ENCODE measurements around the gene ARMC8.

Gene ARMC8

GRCh38 chr3:138332472-138333073 is 145.5 kb downstream of the ARMC8 start:
- no peak overlapping the region for H3K4me3 ChIP-seq (replicated peaks in 1 of 2; ENCODE audit: low read depth in 2 of 2, low read length in 2 of 2)
- DNase-seq (ENCODE audit: low read depth in 2 of 2): peak; percentile 70 to 71
- TF ChIP-seq, protein P1, sequence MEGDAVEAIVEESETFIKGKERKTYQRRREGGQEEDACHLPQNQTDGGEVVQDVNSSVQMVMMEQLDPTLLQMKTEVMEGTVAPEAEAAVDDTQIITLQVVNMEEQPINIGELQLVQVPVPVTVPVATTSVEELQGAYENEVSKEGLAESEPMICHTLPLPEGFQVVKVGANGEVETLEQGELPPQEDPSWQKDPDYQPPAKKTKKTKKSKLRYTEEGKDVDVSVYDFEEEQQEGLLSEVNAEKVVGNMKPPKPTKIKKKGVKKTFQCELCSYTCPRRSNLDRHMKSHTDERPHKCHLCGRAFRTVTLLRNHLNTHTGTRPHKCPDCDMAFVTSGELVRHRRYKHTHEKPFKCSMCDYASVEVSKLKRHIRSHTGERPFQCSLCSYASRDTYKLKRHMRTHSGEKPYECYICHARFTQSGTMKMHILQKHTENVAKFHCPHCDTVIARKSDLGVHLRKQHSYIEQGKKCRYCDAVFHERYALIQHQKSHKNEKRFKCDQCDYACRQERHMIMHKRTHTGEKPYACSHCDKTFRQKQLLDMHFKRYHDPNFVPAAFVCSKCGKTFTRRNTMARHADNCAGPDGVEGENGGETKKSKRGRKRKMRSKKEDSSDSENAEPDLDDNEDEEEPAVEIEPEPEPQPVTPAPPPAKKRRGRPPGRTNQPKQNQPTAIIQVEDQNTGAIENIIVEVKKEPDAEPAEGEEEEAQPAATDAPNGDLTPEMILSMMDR (IDR thresholded peaks at IDR 0.05; ENCODE audit: low read depth, low read length): peak; percentile 61

DNA sequence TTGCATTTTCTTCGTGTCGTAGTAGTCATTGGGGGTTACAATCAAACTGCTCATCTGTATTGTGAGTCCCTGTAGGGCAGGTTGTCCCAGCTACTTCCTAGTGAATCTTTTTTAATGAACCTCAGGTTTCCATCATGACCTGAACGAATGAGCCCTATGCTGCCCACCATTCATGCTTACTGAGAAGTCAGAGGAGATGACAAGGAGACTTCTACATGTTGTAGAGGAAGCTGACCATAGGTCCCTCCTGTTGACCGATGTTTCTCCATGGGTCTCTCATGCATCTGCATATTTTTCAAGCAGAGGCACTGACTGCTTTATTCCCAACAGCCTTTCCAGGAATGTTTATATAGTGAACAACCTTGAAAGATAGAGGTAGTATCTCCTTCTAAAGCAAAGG is 147.5 kb downstream of the ARMC8 start:
- no peak for DNase-seq (ENCODE audit: low read depth in 2 of 2)
- no peak overlapping the region for H3K4me3 ChIP-seq (replicated peaks in 1 of 2; ENCODE audit: low read depth in 2 of 2, low read length in 2 of 2)
- TF ChIP-seq, protein P1 (IDR thresholded peaks at IDR 0.05; ENCODE audit: low read depth, low read length): no peak

DNA sequence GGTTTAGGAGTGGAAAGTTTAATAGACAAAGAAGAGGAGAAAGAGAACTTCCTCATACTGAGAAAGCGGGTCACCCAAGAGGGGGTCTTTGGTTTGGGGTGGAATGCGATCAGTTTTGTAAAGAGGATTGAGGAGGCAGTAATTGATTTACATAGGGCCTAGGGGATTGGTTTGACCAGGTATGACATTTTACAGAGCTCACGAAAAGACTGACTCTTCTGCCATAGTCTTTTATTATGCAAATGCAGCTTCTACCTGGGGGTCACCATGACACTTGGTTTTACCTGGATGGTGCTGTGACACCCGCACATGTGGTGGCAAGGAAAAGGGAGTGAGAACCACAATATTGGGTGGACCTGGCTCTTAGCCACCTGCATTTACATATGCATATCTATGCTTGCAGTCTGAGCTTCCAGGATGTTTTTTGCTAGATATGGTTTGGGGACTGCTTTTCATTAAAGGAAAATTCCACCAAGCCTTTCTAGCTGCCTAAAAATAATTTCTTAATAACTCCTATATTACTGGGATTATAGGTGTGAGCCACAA is 149.4 kb downstream of the ARMC8 start:
- H3K4me3 ChIP-seq (replicated peaks in 1 of 2; ENCODE audit: low read depth in 2 of 2, low read length in 2 of 2): no peak overlapping the region
- DNase-seq (ENCODE audit: low read depth in 2 of 2): no peak
- TF ChIP-seq, protein P1 (IDR thresholded peaks at IDR 0.05; ENCODE audit: low read depth, low read length): no peak

GRCh38 chr3:138338244-138338643 is 151.1 kb downstream of the ARMC8 start:
- no peak for DNase-seq (ENCODE audit: low read depth in 2 of 2)
- no peak overlapping the region for H3K4me3 ChIP-seq (replicated peaks in 1 of 2; ENCODE audit: low read depth in 2 of 2, low read length in 2 of 2)
- TF ChIP-seq, protein P1 (IDR thresholded peaks at IDR 0.05; ENCODE audit: low read depth, low read length): no peak

DNA sequence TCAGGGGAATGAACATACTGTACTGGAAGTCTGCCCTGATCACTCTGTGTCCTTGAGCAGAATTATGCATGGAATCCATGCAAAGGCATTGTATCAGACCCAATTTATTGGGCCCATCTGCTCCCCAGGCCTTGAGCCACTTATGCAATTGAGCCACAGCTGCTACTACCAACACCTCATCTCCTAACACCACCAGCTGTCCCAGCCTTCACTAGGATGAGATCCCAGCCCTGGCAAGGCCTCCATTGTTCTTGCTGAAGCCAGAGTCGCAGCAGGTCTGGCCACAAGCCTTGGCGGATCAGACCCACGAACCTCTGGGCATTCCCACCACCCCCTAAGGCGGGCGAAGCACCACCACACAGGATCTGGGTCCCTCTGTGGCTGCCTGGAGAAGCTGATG is 151.7 kb downstream of the ARMC8 start:
- TF ChIP-seq, protein P1 (IDR thresholded peaks at IDR 0.05; ENCODE audit: low read depth, low read length): no peak
- DNase-seq (ENCODE audit: low read depth in 2 of 2): no peak
- H3K4me3 ChIP-seq (replicated peaks in 1 of 2; ENCODE audit: low read depth in 2 of 2, low read length in 2 of 2): no peak overlapping the region

- no peak for DNase-seq (ENCODE audit: low read depth in 2 of 2)
- H3K4me3 ChIP-seq (replicated peaks in 1 of 2; ENCODE audit: low read depth in 2 of 2, low read length in 2 of 2): no peak overlapping the region
- TF ChIP-seq, protein P1 (IDR thresholded peaks at IDR 0.05; ENCODE audit: low read depth, low read length): no peak
Observed at GRCh38 chr3:138340511-138340910, 153.4 kb downstream of the ARMC8 start.

- H3K4me3 ChIP-seq (replicated peaks in 1 of 2; ENCODE audit: low read depth in 2 of 2, low read length in 2 of 2): no peak overlapping the region
- no peak for DNase-seq (ENCODE audit: low read depth in 2 of 2)
- TF ChIP-seq, protein P1 (IDR thresholded peaks at IDR 0.05; ENCODE audit: low read depth, low read length): no peak
Observed at GRCh38 chr3:138344754-138345153, 157.7 kb downstream of the ARMC8 start.

Measured in cardiac fibroblast (primary cell).